CD4-positive, alpha-beta T cell (primary cell): ENCODE data around the gene TRAK1. TPM values are rescaled to one million over a fixed set of nuclear protein-coding genes. Genes with fewer than 3 reads are reported as not detected.

Experiments
- ATAC-seq: fragments of 200-7000 bp; cut with Tn5 transposase; one replicate; pipeline ENCODE4 v1.10.0; 2022; ENCODE audit warnings: mild to moderate bottlenecking; ENCODE audit not compliant: poor library complexity
- CTCF ChIA-PET: fragments of 350-600 bp; sonication (Branson Sonifier 250); formaldehyde crosslinking; loops from one replicate; lab custom pipeline; 2021; ENCODE audit warnings: antibody characterized with exemption, inconsistent platforms; lab: Charles Lee
- POLR2A ChIA-PET: fragments of 350-600 bp; sonication (Branson Sonifier 250); formaldehyde crosslinking; loops from one replicate; lab custom pipeline; 2021; ENCODE audit warnings: antibody characterized with exemption, inconsistent platforms; lab: Charles Lee
- DNase-seq, 14 experiments: peaks; one replicate each; pipeline ENCODE4 v3.0.0-alpha.2; 2013 to 2020; ENCODE audit warnings: mixed read lengths in 2 of 14
- H3K27ac ChIP-seq, 2 donors: one replicate each; pipeline versions ENCODE4 v1.5.1 to v1.7.0; 2013; ENCODE audit warnings: low read length in 2 of 2, low read depth in 1 of 2, mild to moderate bottlenecking in 1 of 2
- H3K27me3 ChIP-seq, 2 experiments: 1 replicate in 1 of 2; 2 replicates in 1 of 2; pipeline versions ENCODE4 v1.6.1 to v1.7.0; 2013; ENCODE audit warnings: low read length in 2 of 2, control low read depth in 1 of 2, mild to moderate bottlenecking in 1 of 2, moderate library complexity in 1 of 2; ENCODE audit not compliant: insufficient read depth in 2 of 2, control insufficient read depth in 1 of 2
- H3K36me3 ChIP-seq: one replicate; pipeline ENCODE4 v1.6.1; 2013; ENCODE audit warnings: low read length, control low read depth; ENCODE audit not compliant: insufficient read depth
- H3K4me1 ChIP-seq: one replicate; pipeline ENCODE4 v1.6.1; 2013; ENCODE audit warnings: low read length, control low read depth; ENCODE audit not compliant: insufficient read depth
- H3K4me3 ChIP-seq: one replicate; pipeline ENCODE4 v1.5.1; 2013; ENCODE audit warnings: mild to moderate bottlenecking, low read length, moderate library complexity
- H3K9me3 ChIP-seq, 2 experiments: 1 replicate in 1 of 2; 2 replicates in 1 of 2; pipeline versions ENCODE4 v1.6.1 to v1.7.0; 2013; ENCODE audit warnings: low read length in 2 of 2, mild to moderate bottlenecking in 2 of 2, control low read depth in 1 of 2, moderate library complexity in 1 of 2; ENCODE audit not compliant: control insufficient read depth in 1 of 2, insufficient read depth in 1 of 2
- H3K27ac Mint-ChIP-seq: one replicate; pipeline ENCODE4 v1.8.0; 2020; ENCODE audit warnings: mixed read lengths
- H3K27me3 Mint-ChIP-seq: one replicate; pipeline ENCODE4 v1.8.0; 2021; ENCODE audit warnings: mixed read lengths
- H3K36me3 Mint-ChIP-seq: one replicate; pipeline ENCODE4 v1.8.0; 2021; ENCODE audit warnings: low read depth, mixed read lengths
- H3K4me1 Mint-ChIP-seq: one replicate; pipeline ENCODE4 v1.8.0; 2021; ENCODE audit warnings: low read depth, mixed read lengths
- H3K4me3 Mint-ChIP-seq: one replicate; pipeline ENCODE4 v1.8.0; 2020; ENCODE audit warnings: mild to moderate bottlenecking, mixed read lengths
- H3K9me3 Mint-ChIP-seq: one replicate; pipeline ENCODE4 v1.8.0; 2020; ENCODE audit warnings: mixed read lengths
- CTCF ChIP-seq: fragments of 200-600 bp; IDR thresholded peaks from one replicate; pipeline ENCODE4 v1.8.0; 2022; ENCODE audit warnings: antibody characterized with exemption, mild to moderate bottlenecking
- intact Hi-C, 2 experiments: fragments of 100-400 bp; cut with DNase I in 1 of 2; cut with micrococcal nuclease in 1 of 2; formaldehyde crosslinking; loops; one replicate each; pipeline versions ENCODE4 v1.15.1 to v1.9.0; 2023 to 2025; cut with DNase I, micrococcal nuclease
- total RNA-seq, 174 experiments: library from RNA in 2 of 174; stranded (reverse) in 2 of 174; gene quantifications; one replicate each; pipeline ENCODE4 v1.2.3 and lab custom pipeline; 2021 to 2026

Gene TRAK1
- total RNA-seq, 2 experiments from 2014 or later: 16.0 to 16.7 TPM

DNA sequence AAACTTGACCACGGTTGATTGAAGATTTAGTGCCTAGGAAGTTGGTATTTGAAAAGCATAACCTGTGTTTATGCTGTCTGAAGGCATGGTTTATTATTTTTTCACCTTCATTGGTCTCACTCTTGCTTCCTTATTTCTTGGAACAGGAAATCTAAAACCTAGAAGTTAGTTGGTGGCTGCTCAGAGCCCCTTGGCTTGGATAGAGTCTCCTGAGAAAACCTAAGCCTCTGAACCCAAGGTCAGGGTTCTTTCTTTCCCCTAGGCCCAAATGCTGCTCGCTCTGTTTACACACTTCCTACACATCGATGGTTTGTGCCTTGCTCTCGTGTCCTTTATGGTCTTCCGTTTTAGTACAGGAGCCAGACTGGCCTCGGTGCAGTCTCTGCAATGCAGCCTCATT is 82.2 kb downstream of the TRAK1 start:
- no peak for TF ChIP-seq CTCF
- H3K4me3 Mint-ChIP-seq: no peak overlapping the region
- Histone ChIP-seq H3K36me3 (peaks cover 9% of the 10 kb centered on the region), H3K4me1 (peaks cover 17% of the 10 kb centered on the region), H3K9me3 (no peaks in the 10 kb centered on the region), H3K4me3 (no peak overlapping the region), H3K27ac (no peak overlapping the region), H3K27me3 (no peaks in the 10 kb centered on the region)
- no peaks in the 10 kb centered on the region for H3K27me3 Mint-ChIP-seq
- H3K27ac Mint-ChIP-seq: no peak overlapping the region
- POLR2A ChIA-PET: no interaction called here
- intact Hi-C loops: no loop called here
- CTCF ChIA-PET: no interaction called here
- DNase-seq (no peak), ATAC-seq (no peak)
- H3K9me3 Mint-ChIP-seq: no peaks in the 10 kb centered on the region
- H3K36me3 Mint-ChIP-seq: peaks cover 7% of the 10 kb centered on the region
- peaks cover 30% of the 10 kb centered on the region for H3K4me1 Mint-ChIP-seq

DNA sequence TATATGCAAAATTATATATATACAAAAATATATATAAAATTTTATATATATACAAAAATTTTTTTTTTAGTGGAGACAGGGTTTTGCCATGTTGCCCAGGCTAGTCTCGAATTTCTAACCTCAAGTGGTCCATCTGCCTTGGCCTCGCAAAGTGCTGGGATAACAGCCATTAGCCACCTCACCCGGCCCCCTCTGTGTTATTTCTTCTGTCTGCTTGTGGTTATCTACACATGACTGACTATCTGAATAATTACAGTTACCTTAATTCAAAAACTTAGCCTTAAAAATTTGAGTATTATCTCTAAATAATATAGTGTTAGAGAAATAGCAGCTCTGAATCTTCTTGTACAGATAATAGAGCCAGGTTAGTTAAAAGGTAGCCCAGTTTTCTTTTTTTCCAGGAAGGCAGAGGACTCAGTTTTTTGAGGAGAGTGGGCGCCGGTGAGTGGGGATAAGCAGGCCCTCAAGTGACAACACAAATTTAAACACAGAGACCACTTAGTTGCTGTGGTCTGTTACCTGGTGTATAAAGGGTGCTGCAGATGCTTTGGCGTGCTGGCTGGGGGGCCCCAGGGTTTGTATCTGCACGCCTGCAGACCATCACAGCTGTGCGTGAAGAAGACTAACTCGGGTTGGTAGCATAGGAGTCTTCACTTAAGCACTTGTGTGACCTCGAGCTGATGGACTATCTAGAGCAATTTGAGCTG is 83.7 kb downstream of the TRAK1 start:
- intact Hi-C loops: no loop called here
- TF ChIP-seq CTCF: no peak
- Histone ChIP-seq H3K9me3 (no peaks in the 10 kb centered on the region), H3K4me1 (peaks cover 17% of the 10 kb centered on the region), H3K36me3 (peaks cover 9% of the 10 kb centered on the region), H3K4me3 (no peak overlapping the region), H3K27ac (no peak overlapping the region), H3K27me3 (no peaks in the 10 kb centered on the region)
- H3K36me3 Mint-ChIP-seq: peaks cover 8% of the 10 kb centered on the region
- no peaks in the 10 kb centered on the region for H3K9me3 Mint-ChIP-seq
- DNase-seq: no peak
- ATAC-seq: no peak
- H3K27ac Mint-ChIP-seq: no peak overlapping the region
- CTCF ChIA-PET: no interaction called here
- H3K27me3 Mint-ChIP-seq: no peaks in the 10 kb centered on the region
- H3K4me1 Mint-ChIP-seq: peaks cover 30% of the 10 kb centered on the region
- no peak overlapping the region for H3K4me3 Mint-ChIP-seq
- POLR2A ChIA-PET: no interaction called here

- no peak overlapping the region for H3K4me3 Mint-ChIP-seq
These were observed 84.5 kb downstream of the TRAK1 start for GRCh38 chr3:42175386-42176240.

More at GRCh38 chr3:42175386-42176240, 84.5 kb downstream of the TRAK1 start:
- no peaks in the 10 kb centered on the region for H3K27me3 ChIP-seq
- Mint-ChIP-seq H3K9me3 (no peaks in the 10 kb centered on the region), H3K36me3 (peaks cover 8% of the 10 kb centered on the region), H3K27ac (no peak overlapping the region), H3K27me3 (no peaks in the 10 kb centered on the region), H3K4me1 (peaks cover 30% of the 10 kb centered on the region)
- peaks cover 9% of the 10 kb centered on the region for H3K36me3 ChIP-seq
- no peak for DNase-seq
- TF ChIP-seq CTCF: no peak
- ChIA-PET CTCF (interaction anchor here (1.3 kb wide), 1 partner anchor 16 kb away, joined by 3 read pairs; no protein-coding TSS in a partner anchor), POLR2A (no interaction called here)
- intact Hi-C loops: no loop called here
- ATAC-seq: no peak
- no peak overlapping the region for H3K27ac ChIP-seq
- H3K4me3 ChIP-seq: no peak overlapping the region
- H3K4me1 ChIP-seq: peaks cover 17% of the 10 kb centered on the region
- H3K9me3 ChIP-seq: no peaks in the 10 kb centered on the region
